ENCODE data around the gene RPL22. TPM values are rescaled to one million over a fixed set of nuclear protein-coding genes. Genes with fewer than 3 reads are reported as not detected.

The RPL22 gene
- polyA plus RNA-seq, 1 donor (not counting 4 experiments of a cell fraction or from before 2014, with no cell fraction given) = 421 TPM

- FAIRE-seq (no peak), DNase-seq (ENCODE audit: low read depth, low spot score) (no peak)
- Histone ChIP-seq H3K9me3 (ENCODE audit: control insufficient read depth, low read depth, low read length) (no peaks in the 10 kb centered on the region), H4K20me1 (ENCODE audit: control insufficient read depth, extremely low read depth, insufficient read depth, low read length) (no peaks in the 10 kb centered on the region), H3K4me2 (ENCODE audit: control insufficient read depth, extremely low read depth, insufficient read depth, low read depth, low read length) (no peak overlapping the region), H3K4me3 (ENCODE audit: control insufficient read depth in 2 of 3, extremely low read depth in 1 of 3, insufficient read depth in 2 of 3, low read depth in 1 of 3, low read length in 3 of 3) (no peak overlapping the region), H2AFZ (ENCODE audit: control insufficient read depth, low read length) (no peak overlapping the region), H3K9me1 (ENCODE audit: control insufficient read depth, extremely low read depth, insufficient read depth, low read length) (no peaks in the 10 kb centered on the region), H3K27ac (ENCODE audit: control insufficient read depth, insufficient read depth, low read length) (no peak overlapping the region), H3K9ac (ENCODE audit: control insufficient read depth, extremely low read depth, insufficient read depth, low read length) (no peak overlapping the region), H3K4me1 (ENCODE audit: control insufficient read depth, extremely low read depth, insufficient read depth, low read length) (peaks cover 3% of the 10 kb centered on the region), H3K36me3 (ENCODE audit: control insufficient read depth in 2 of 2, extremely low read depth in 1 of 2, insufficient read depth in 2 of 2, low read length in 2 of 2) (no peaks in the 10 kb centered on the region), H3K79me2 (ENCODE audit: control insufficient read depth, insufficient read depth, low read length) (no peaks in the 10 kb centered on the region), H3K27me3 (ENCODE audit: control insufficient read depth, extremely low read depth, insufficient read depth, low read length) (peaks cover 6% of the 10 kb centered on the region)
- dilution Hi-C loops (cut with MboI; ENCODE audit: extremely low pct_ligation_motif_present, low sequenced_read_pairs) = no loop called here
- no peak for TF ChIP-seq EZH2 (IDR thresholded peaks at IDR 0.05; ENCODE audit: low read length)
- no peak for TF ChIP-seq CTCF (optimal IDR thresholded peaks at IDR 0.05 in 1 of 3, IDR thresholded peaks at IDR 0.05 in 1 of 3, conservative IDR thresholded peaks at IDR 0.05 in 1 of 3; ENCODE audit: extremely low read depth in 1 of 3, insufficient read depth in 2 of 3, low read length in 3 of 3)
Observed at GRCh38 chr1:6142734-6143133, 56.7 kb downstream of the RPL22 start.

- H3K79me2 ChIP-seq (ENCODE audit: control insufficient read depth, insufficient read depth, low read length) = no peaks in the 10 kb centered on the region
- H4K20me1 ChIP-seq (ENCODE audit: control insufficient read depth, extremely low read depth, insufficient read depth, low read length) = no peaks in the 10 kb centered on the region
- H3K4me3 ChIP-seq (ENCODE audit: control insufficient read depth in 2 of 3, extremely low read depth in 1 of 3, insufficient read depth in 2 of 3, low read depth in 1 of 3, low read length in 3 of 3) = no peak overlapping the region
- DNase-seq (ENCODE audit: low read depth, low spot score) (no peak), FAIRE-seq (no peak)
- H3K4me1 ChIP-seq (ENCODE audit: control insufficient read depth, extremely low read depth, insufficient read depth, low read length) = peaks cover 3% of the 10 kb centered on the region
- no peaks in the 10 kb centered on the region for H3K9me3 ChIP-seq (ENCODE audit: control insufficient read depth, low read depth, low read length)
- no peaks in the 10 kb centered on the region for H3K36me3 ChIP-seq (ENCODE audit: control insufficient read depth in 2 of 2, extremely low read depth in 1 of 2, insufficient read depth in 2 of 2, low read length in 2 of 2)
- peaks cover 2% of the 10 kb centered on the region for H3K27me3 ChIP-seq (ENCODE audit: control insufficient read depth, extremely low read depth, insufficient read depth, low read length)
- no peak overlapping the region for H3K27ac ChIP-seq (ENCODE audit: control insufficient read depth, insufficient read depth, low read length)
- H3K4me2 ChIP-seq (ENCODE audit: control insufficient read depth, extremely low read depth, insufficient read depth, low read depth, low read length) = no peak overlapping the region
- no peaks in the 10 kb centered on the region for H3K9me1 ChIP-seq (ENCODE audit: control insufficient read depth, extremely low read depth, insufficient read depth, low read length)
- no peak overlapping the region for H3K9ac ChIP-seq (ENCODE audit: control insufficient read depth, extremely low read depth, insufficient read depth, low read length)
- TF ChIP-seq EZH2 (IDR thresholded peaks at IDR 0.05; ENCODE audit: low read length) (no peak), CTCF (optimal IDR thresholded peaks at IDR 0.05 in 1 of 3, IDR thresholded peaks at IDR 0.05 in 1 of 3, conservative IDR thresholded peaks at IDR 0.05 in 1 of 3; ENCODE audit: extremely low read depth in 1 of 3, insufficient read depth in 2 of 3, low read length in 3 of 3) (no peak)
- H2AFZ ChIP-seq (ENCODE audit: control insufficient read depth, low read length) = no peak overlapping the region
- dilution Hi-C loops (cut with MboI; ENCODE audit: extremely low pct_ligation_motif_present, low sequenced_read_pairs) = no loop called here
Observed at GRCh38 chr1:6142036-6142621, 57.3 kb downstream of the RPL22 start.

All from keratinocyte (primary cell).